ENCODE results near the gene PI3.

- TF ChIP-seq ELF4 (IDR thresholded peaks at IDR 0.05) = no peak
- TF ChIP-seq NFRKB (IDR thresholded peaks at IDR 0.05) = no peak
- TF ChIP-seq FOXA1 (IDR thresholded peaks at IDR 0.05) = no peak
- TF ChIP-seq ARNT (IDR thresholded peaks at IDR 0.05) = no peak
- no peak for TF ChIP-seq SP1 (IDR thresholded peaks at IDR 0.05)
- TF ChIP-seq L3MBTL2 (conservative IDR thresholded peaks at IDR 0.05) = no peak
- no peak for TF ChIP-seq HDGF (IDR thresholded peaks at IDR 0.05; ENCODE audit: borderline replicate concordance)
- no peak for TF ChIP-seq BHLHE40 (IDR thresholded peaks at IDR 0.05; ENCODE audit: borderline replicate concordance)
- TF ChIP-seq TARDBP (IDR thresholded peaks at IDR 0.05) = no peak
- TF ChIP-seq FOXM1 (IDR thresholded peaks at IDR 0.05; ENCODE audit: borderline replicate concordance) = no peak
- TF ChIP-seq ZNF384 (IDR thresholded peaks at IDR 0.05) = no peak
- TF ChIP-seq, protein P1, sequence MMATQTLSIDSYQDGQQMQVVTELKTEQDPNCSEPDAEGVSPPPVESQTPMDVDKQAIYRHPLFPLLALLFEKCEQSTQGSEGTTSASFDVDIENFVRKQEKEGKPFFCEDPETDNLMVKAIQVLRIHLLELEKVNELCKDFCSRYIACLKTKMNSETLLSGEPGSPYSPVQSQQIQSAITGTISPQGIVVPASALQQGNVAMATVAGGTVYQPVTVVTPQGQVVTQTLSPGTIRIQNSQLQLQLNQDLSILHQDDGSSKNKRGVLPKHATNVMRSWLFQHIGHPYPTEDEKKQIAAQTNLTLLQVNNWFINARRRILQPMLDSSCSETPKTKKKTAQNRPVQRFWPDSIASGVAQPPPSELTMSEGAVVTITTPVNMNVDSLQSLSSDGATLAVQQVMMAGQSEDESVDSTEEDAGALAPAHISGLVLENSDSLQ (IDR thresholded peaks at IDR 0.05) = no peak
Measured at GRCh38 chr20:45221076-45221475, 46.4 kb downstream of the PI3 start, which contains the start of gene SEMG2.
